Lung (tissue), 12 donors: ENCODE measurements around the gene LAMA3. TPM values are rescaled to one million over a fixed set of nuclear protein-coding genes. Genes with fewer than 3 reads are reported as not detected.

Source experiments
- ATAC-seq: fragments of 200-7000 bp; cut with Tn5 transposase; one replicate; pipeline ENCODE4 v1.9.1; 2020; ENCODE audit warnings: moderate number of reproducible peaks; ENCODE audit not compliant: insufficient read depth, low FRiP score
- DNase-seq, 3 donors: peaks; one replicate each; pipeline ENCODE4 v3.0.0-alpha.2; 2013 to 2017
- H3K27ac ChIP-seq, 2 donors: one replicate each; pipeline ENCODE4 v1.5.1; 2013; ENCODE audit warnings: mild to moderate bottlenecking in 2 of 2, moderate library complexity in 2 of 2, control low read depth in 1 of 2, inconsistent platforms in 1 of 2, low read depth in 1 of 2, low read length in 1 of 2
- H3K27me3 ChIP-seq, 3 donors: one replicate each; pipeline ENCODE4 v1.5.1; 2013; ENCODE audit warnings: low read length in 2 of 3; ENCODE audit not compliant: control insufficient read depth in 3 of 3, insufficient read depth in 3 of 3
- H3K36me3 ChIP-seq, 4 donors: one replicate each; pipeline ENCODE4 v1.5.1; 2013; ENCODE audit warnings: low read length in 4 of 4, mild to moderate bottlenecking in 1 of 4, moderate library complexity in 1 of 4; ENCODE audit not compliant: control insufficient read depth in 4 of 4, insufficient read depth in 4 of 4
- H3K4me1 ChIP-seq, 5 donors: one replicate each; pipeline ENCODE4 v1.5.1; 2013; ENCODE audit warnings: low read length in 5 of 5, mild to moderate bottlenecking in 2 of 5, moderate library complexity in 1 of 5; ENCODE audit not compliant: control insufficient read depth in 5 of 5, insufficient read depth in 5 of 5
- H3K4me3 ChIP-seq: one replicate; pipeline ENCODE4 v1.5.1; 2013; ENCODE audit warnings: mild to moderate bottlenecking, control low read depth, moderate library complexity
- H3K9ac ChIP-seq, 2 donors: one replicate each; pipeline ENCODE4 v1.5.1; 2013; ENCODE audit warnings: low read length in 2 of 2, control low read depth in 1 of 2; ENCODE audit not compliant: insufficient read depth in 1 of 2
- H3K9me3 ChIP-seq, 4 donors: one replicate each; pipeline ENCODE4 v1.5.1; 2013; ENCODE audit warnings: low read length in 3 of 4, mild to moderate bottlenecking in 1 of 4, moderate library complexity in 1 of 4; ENCODE audit not compliant: control insufficient read depth in 4 of 4, insufficient read depth in 3 of 4
- WGBS, 2 donors: extraction: QIAGEN DNeasy Blood & Tissue Kit; methylation state at CpG; one replicate each; pipeline ENCODE4 v1.1.7; 2013; 5-methylcytosine and 5-hydroxymethylcytosine counted together
- polyA plus RNA-seq, 2 donors: library from polyadenylated mRNA; stranded (reverse); fragments of 200-250 nt; gene quantifications; one replicate each; pipeline ENCODE4 v1.2.1, GENCODE V29; 2013
- total RNA-seq, 2 donors: library from RNA; depleted of rRNA in 1 of 2; stranded (reverse); fragments of >200 nt in 1 of 2; gene quantifications; one replicate each; pipeline ENCODE4 v1.2.1, GENCODE V29; 2014 to 2021
- TF ChIP-seq, protein P1 (sequence below): IDR thresholded peaks from 2 replicates; pipeline ENCODE4 v1.5.1; 2012; ENCODE audit warnings: mild to moderate bottlenecking; ENCODE audit errors: control extremely low read depth, extremely low read depth
- donor health status: control.
- donor health status: control.
- donor health status: Bipolar disorder and iron deficiency.
- donor health status: healthy.
- donor health status: DM: yes; HTN: yes; CAD: no.

LAMA3 gene
- total and polyA plus RNA-seq, 4 donors, result 14.1 to 110 (median 51.9) TPM

DNA sequence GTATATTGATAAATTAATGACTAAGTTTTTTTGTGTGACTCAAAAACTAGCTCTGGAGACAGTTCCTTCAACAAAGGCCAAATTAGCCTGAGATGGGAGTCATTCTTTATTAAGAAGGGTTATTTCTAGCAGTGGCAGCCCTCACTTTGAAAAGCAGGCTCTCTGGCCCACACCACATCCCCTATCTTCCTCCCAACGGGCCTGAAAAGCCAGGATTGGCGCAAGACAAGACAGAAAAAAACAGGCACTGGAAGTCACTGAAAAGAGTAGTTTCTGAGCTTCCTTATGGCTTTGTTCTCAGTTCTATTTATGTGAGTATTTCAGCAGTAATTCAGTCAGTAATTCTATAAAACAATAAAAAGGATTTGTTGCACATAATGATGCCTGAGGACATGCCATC lies 149.0 kb downstream of the LAMA3 start:
- 50 to 52% methylated on average over 2 of the region's 2 CpGs for WGBS, 2 donors
- H3K4me1 ChIP-seq, result peaks cover 0 to 5% (median 0%) of the 10 kb centered on the region in 5 donors
- TF ChIP-seq, protein P1, sequence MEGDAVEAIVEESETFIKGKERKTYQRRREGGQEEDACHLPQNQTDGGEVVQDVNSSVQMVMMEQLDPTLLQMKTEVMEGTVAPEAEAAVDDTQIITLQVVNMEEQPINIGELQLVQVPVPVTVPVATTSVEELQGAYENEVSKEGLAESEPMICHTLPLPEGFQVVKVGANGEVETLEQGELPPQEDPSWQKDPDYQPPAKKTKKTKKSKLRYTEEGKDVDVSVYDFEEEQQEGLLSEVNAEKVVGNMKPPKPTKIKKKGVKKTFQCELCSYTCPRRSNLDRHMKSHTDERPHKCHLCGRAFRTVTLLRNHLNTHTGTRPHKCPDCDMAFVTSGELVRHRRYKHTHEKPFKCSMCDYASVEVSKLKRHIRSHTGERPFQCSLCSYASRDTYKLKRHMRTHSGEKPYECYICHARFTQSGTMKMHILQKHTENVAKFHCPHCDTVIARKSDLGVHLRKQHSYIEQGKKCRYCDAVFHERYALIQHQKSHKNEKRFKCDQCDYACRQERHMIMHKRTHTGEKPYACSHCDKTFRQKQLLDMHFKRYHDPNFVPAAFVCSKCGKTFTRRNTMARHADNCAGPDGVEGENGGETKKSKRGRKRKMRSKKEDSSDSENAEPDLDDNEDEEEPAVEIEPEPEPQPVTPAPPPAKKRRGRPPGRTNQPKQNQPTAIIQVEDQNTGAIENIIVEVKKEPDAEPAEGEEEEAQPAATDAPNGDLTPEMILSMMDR, result no peak

DNA sequence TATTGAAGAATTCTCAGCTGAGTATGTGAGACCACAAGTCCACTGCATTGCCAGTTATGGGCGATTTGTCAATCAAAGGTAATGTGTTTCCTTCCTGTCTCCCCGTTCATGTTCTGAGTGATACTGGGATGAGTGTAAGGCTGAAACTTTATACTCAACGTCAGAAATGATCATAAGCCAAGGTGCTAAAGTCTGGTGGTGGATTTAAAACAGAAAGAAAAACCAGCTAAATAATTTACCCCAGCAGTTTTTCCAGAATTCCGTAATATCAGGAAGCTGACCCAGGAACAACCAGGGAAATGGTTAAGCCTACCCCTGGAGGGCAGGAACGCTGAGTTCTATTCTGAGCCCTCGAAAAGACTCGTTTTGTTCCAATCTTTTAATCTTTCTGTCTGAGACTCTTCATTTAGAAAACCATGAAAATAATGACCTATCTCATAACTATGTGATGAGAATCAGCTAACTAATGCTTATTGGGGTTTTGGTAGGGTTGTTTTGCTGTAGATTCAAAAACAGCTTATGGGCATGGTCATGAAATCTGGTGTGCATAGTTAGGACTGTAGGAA lies 149.6 kb downstream of the LAMA3 start:
- no peak overlapping the region for H3K4me3 ChIP-seq
- H3K9ac ChIP-seq, result no peak overlapping the region
- DNase-seq (no peak), ATAC-seq (no peak)
- TF ChIP-seq, protein P1, result no peak
- no peaks in the 10 kb centered on the region for H3K27me3 ChIP-seq
- H3K27ac ChIP-seq, result no peak overlapping the region
- WGBS, 2 donors, result 63 to 64% methylated on average over 7 of the region's 7 CpGs
- H3K9me3 ChIP-seq, result no peaks in the 10 kb centered on the region
- peaks cover 0 to 5% (median 0%) of the 10 kb centered on the region in 5 donors for H3K4me1 ChIP-seq
- H3K36me3 ChIP-seq, result peaks cover 0 to 3% (median 0%) of the 10 kb centered on the region in 4 donors

More for the DNA sequence above, 149.0 kb downstream of the LAMA3 start:
- Histone ChIP-seq H3K36me3 (peaks cover 0 to 2% (median 0%) of the 10 kb centered on the region in 4 donors), H3K9me3 (no peaks in the 10 kb centered on the region), H3K27ac (no peak overlapping the region), H3K27me3 (no peaks in the 10 kb centered on the region), H3K4me3 (no peak overlapping the region), H3K9ac (no peak overlapping the region)
- no peak for ATAC-seq
- DNase-seq, result no peak

DNA sequence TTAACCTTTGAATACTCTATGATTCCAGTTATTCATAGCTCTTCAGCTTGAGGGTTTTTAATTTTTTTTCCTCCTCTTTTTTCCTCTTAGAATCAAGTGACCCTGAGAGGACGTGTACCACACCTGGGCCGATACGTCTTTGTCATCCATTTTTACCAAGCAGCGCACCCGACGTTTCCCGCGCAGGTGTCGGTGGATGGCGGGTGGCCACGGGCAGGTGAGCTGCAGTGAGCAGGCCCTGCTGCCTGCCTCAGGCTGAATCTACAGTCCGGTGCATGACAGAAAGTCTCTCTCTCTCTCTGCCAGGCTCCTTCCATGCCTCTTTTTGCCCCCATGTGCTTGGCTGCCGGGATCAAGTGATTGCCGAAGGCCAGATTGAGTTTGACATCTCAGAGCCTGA lies 153.1 kb downstream of the LAMA3 start:
- ATAC-seq (no peak), DNase-seq (no peak)
- H3K27me3 ChIP-seq, result no peaks in the 10 kb centered on the region
- no peaks in the 10 kb centered on the region for H3K9me3 ChIP-seq
- H3K4me3 ChIP-seq, result no peak overlapping the region
- H3K9ac ChIP-seq, result no peak overlapping the region
- 96 to 97% methylated on average over 14 of the region's 14 CpGs for WGBS, 2 donors
- H3K36me3 ChIP-seq, result peaks cover 0 to 6% (median 0%) of the 10 kb centered on the region in 4 donors
- H3K4me1 ChIP-seq, result peaks cover 0 to 5% (median 0%) of the 10 kb centered on the region in 5 donors
- TF ChIP-seq, protein P1, result no peak
- H3K27ac ChIP-seq, result no peak overlapping the region
